Tracheal epithelial cell (primary cell): Measurements from ENCODE around the gene F5. TPM values are rescaled to one million over a fixed set of nuclear protein-coding genes. Genes with fewer than 3 reads are reported as not detected.

ENCODE experiments used
- total RNA-seq: library from RNA; depleted of rRNA; stranded (reverse); fragments of >200 nt; gene quantifications from 2 replicates; pipeline ENCODE4 v1.2.1, GENCODE V29; 2014

The F5 gene
- total RNA-seq: not detected in 2 replicates

DNA sequence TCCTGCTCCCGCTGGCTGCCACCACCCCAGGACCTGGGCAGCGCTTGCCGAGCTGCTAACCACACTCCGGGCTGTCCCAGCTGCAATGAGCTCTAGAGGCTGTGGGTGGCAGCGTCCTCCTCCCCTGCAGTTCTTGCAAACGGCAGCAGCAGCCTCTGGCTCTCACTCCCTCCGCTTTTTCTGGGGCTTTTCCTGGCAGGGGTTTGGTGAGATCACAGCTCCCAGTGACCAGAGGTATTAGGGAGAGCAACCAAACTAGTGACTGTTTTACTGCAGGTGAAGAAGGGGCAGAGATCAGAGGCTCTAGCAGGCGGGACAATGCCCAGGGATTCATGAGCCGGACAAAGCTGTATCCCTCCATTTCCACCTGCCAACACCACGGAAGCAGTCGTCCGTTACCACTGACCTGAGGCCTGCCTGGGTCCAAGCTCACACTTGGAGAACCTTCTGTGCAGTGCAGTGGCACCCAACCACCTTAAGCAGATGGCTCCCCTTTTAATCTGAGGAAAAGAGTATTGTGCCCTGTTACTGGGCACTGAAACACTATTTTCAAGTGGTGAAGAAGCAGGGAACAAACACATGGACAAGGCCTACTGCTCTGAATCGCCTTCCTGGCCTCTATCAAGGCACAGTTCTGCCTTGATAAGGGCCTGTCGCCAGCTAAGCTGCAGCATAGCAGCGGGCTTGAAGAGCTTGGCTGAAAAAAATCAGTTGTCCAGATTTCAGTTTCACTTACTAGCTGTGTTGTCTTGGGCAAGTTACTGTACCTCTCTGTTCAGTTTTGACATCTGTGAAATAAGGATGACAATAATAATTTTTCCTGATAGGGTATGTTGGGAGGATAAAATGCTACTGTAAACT lies at the start of gene F5:
TSS of gene F5 (minus strand) at position 87 of the 861 bp plus-strand sequence. CDS start 95 bp downstream, outside the sequence.

DNA sequence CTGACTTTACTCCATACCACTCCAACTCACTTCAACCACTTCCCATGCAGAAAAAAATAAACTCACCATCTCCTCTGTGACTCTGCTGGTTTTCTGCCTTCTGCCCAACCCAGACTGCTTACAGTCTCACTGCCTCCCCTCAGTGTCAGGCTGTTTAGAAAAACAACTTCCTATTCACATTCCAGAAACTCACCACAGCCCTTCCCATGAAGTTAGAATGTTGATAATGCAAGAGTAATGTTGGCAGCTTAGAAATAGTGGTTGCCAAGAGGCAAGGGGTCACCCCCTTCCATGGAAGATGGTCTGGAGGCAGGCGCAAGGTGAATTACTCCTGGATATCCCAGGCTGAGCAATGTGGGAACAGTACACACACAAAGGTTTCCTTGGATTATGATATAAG lies 43.7 kb upstream of the F5 start, which contains the start of gene SELP:
TSS of gene SELP (minus strand) at position 119 of the 400 bp plus-strand sequence. CDS start at position 69, 50 bp downstream.

GRCh38 chr1:169485431-169486280 lies 100.6 kb downstream of the F5 start, which contains the start of gene SLC19A2:
Gene SLC19A2, minus strand, starts transcription at chr1:169485944. Its CDS starts 178 bp downstream, at chr1:169485766.

Other genes starting within 250 kb of the F5 start
- 8.3 and 30.4 TPM in 2 replicates for gene NME7, start 218.7 kb downstream of the F5 start, total RNA-seq
- 26.6 and 35.4 TPM in 2 replicates for gene BLZF1, start 218.3 kb downstream of the F5 start, total RNA-seq
- gene CCDC181, start 159.0 kb downstream of the F5 start, total RNA-seq: 0.21 and 0.24 TPM in 2 replicates
- 17.5 and 18.6 TPM in 2 replicates for gene SLC19A2, start 100.5 kb downstream of the F5 start, total RNA-seq
- not detected in 2 replicates for gene SELP, start 43.6 kb upstream of the F5 start, total RNA-seq
- not detected in 2 replicates for gene SELL, start 125.1 kb upstream of the F5 start, total RNA-seq
- gene SELE, start 147.6 kb upstream of the F5 start, total RNA-seq: 0.24 TPM in 1 of 2 replicates, not detected in the other
- 5.8 and 6.0 TPM in 2 replicates for gene METTL18, start 208.4 kb upstream of the F5 start, total RNA-seq